K562 (cell line): Measurements from ENCODE around the gene LAMTOR4. TPM values are rescaled to one million over a fixed set of nuclear protein-coding genes. Genes with fewer than 3 reads are reported as not detected.

Source experiments
- ATF2 ChIP-seq: sonication (generic); formaldehyde crosslinking; IDR thresholded peaks from 2 replicates; pipeline ENCODE4 v1.8.1; 2022; ENCODE audit warnings: missing genetic modification reagents
- BMI1 ChIP-seq: fragments of 150-350 bp; IDR thresholded peaks from 2 replicates; pipeline ENCODE4 v1.6.1; 2014; ENCODE audit warnings: low read length
- CCNT2 ChIP-seq: IDR thresholded peaks from 2 replicates; pipeline ENCODE4 v1.6.1; 2011; ENCODE audit warnings: borderline replicate concordance, low read depth, mild to moderate bottlenecking, moderate library complexity, mixed read lengths, low read length; ENCODE audit not compliant: insufficient read length; ENCODE audit errors: extremely low read depth
- FIP1L1 ChIP-seq: fragments of 200-400 bp; formaldehyde crosslinking; IDR thresholded peaks from 2 replicates; pipeline ENCODE4 v1.6.1; 2018; ENCODE audit warnings: mild to moderate bottlenecking, low read depth, low read length; ENCODE audit not compliant: poor library complexity, severe bottlenecking
- IFI16 ChIP-seq: fragments of 250-450 bp; sonication (Bioruptor Pico); IDR thresholded peaks from 2 replicates; pipeline ENCODE4 v2.1.2; 2022; ENCODE audit warnings: mild to moderate bottlenecking, inconsistent platforms
- KAT7 ChIP-seq: sonication (generic); formaldehyde crosslinking; IDR thresholded peaks from 2 replicates; pipeline ENCODE4 v1.8.0; 2022; ENCODE audit warnings: missing genetic modification reagents, mild to moderate bottlenecking, borderline replicate concordance
- NEUROD1 ChIP-seq: fragments of 150-350 bp; IDR thresholded peaks from 2 replicates; pipeline ENCODE4 v1.6.1; 2014; ENCODE audit warnings: borderline replicate concordance, low read length, low read depth; ENCODE audit not compliant: partially characterized antibody
- PTRF ChIP-seq: fragments of 450-650 bp; IDR thresholded peaks from 2 replicates; pipeline ENCODE4 v1.6.1; 2016; ENCODE audit warnings: mild to moderate bottlenecking, missing genetic modification characterization, missing compliant biosample characterization
- RBM15 ChIP-seq: fragments of 200-400 bp; formaldehyde crosslinking; IDR thresholded peaks from 2 replicates; pipeline ENCODE4 v1.6.1; 2018; ENCODE audit warnings: mild to moderate bottlenecking, low read length, moderate library complexity; ENCODE audit not compliant: insufficient read depth
- SRSF1 ChIP-seq: fragments of 200-400 bp; formaldehyde crosslinking; IDR thresholded peaks from 2 replicates; pipeline ENCODE4 v1.6.1; 2017; ENCODE audit warnings: mild to moderate bottlenecking, low read depth, low read length, moderate library complexity
- TBP ChIP-seq: optimal IDR thresholded peaks from 2 replicates; pipeline ENCODE3; 2011; ENCODE audit warnings: low read depth, low read length, improper control_type of control experiment
- ZNF12 ChIP-seq: sonication (generic); formaldehyde crosslinking; IDR thresholded peaks from 2 replicates; pipeline ENCODE4 v1.4.0; 2020; ENCODE audit warnings: mild to moderate bottlenecking, missing genetic modification reagents
- ZNF217 ChIP-seq: sonication (generic); formaldehyde crosslinking; IDR thresholded peaks from 2 replicates; pipeline ENCODE4 v1.8.0; 2022; ENCODE audit warnings: mild to moderate bottlenecking, missing genetic modification reagents
- ZNF699 ChIP-seq: fragments of 250-450 bp; sonication (Bioruptor Pico); IDR thresholded peaks from 2 replicates; pipeline ENCODE4 v1.8.0; 2021; ENCODE audit warnings: mild to moderate bottlenecking, moderate library complexity; ENCODE audit not compliant: insufficient replicate concordance
- ZZZ3 ChIP-seq: fragments of 450-650 bp; IDR thresholded peaks from 2 replicates; pipeline ENCODE4 v1.6.1; 2016; ENCODE audit warnings: antibody characterized with exemption, mild to moderate bottlenecking, moderate library complexity
- polyA plus RNA-seq, 8 experiments: library from polyadenylated mRNA; depleted of rRNA in 4 of 8; stranded (reverse) in 5 of 8; unstranded in 3 of 8; fragments of >200 nt; fragmentation: Nextera tagmentation in 2 of 8; fragmentation: Illumina TruSeq in 1 of 8; extraction: Ambion mirVana in 2 of 8; extraction: Trizol in 1 of 8; gene quantifications; 2 replicates each; pipeline versions ENCODE4 v1.2.1 to v1.2.3, GENCODE V29; 2011 to 2014; ENCODE audit warnings: inconsistent platforms in 1 of 8, missing spikeins in 1 of 8
- total RNA-seq, 7 experiments: library from RNA; depleted of rRNA in 6 of 7; stranded (reverse); fragments of >200 nt in 6 of 7; fragmentation: Illumina TruSeq in 2 of 7; extraction: Trizol in 2 of 7; gene quantifications; 2 replicates each; pipeline versions ENCODE4 v1.2.1 to v1.2.3, GENCODE V29; 2011 to 2021; ENCODE audit warnings: low replicate concordance in 1 of 7
- TF ChIP-seq, protein P1 (sequence below): fragments of 450-650 bp; IDR thresholded peaks from 2 replicates; pipeline ENCODE4 v1.6.1; 2017; ENCODE audit warnings: antibody characterized with exemption, mild to moderate bottlenecking
- TF ChIP-seq, protein P2 (sequence below), 3 experiments: IDR thresholded peaks in 2 of 3; conservative IDR thresholded peaks in 1 of 3; 2 replicates each; pipeline ENCODE4 v1.5.1; 2011 to 2012; ENCODE audit warnings: low read length in 3 of 3, mild to moderate bottlenecking in 3 of 3, control low read depth in 2 of 3, improper control_type of control experiment in 1 of 3, inconsistent platforms in 1 of 3, low read depth in 1 of 3, mixed read lengths in 1 of 3, moderate library complexity in 1 of 3; ENCODE audit not compliant: insufficient read depth in 2 of 3
- TF ChIP-seq, protein P3 (sequence below): sonication (generic); formaldehyde crosslinking; IDR thresholded peaks from 2 replicates; pipeline ENCODE4 v1.8.1; 2023; ENCODE audit warnings: mild to moderate bottlenecking, missing genetic modification reagents, moderate library complexity
- TF ChIP-seq, protein P4 (sequence below): fragments of 450-650 bp; formaldehyde crosslinking; IDR thresholded peaks from 2 replicates; pipeline ENCODE4 v1.4.0; 2020; ENCODE audit warnings: mild to moderate bottlenecking

Gene LAMTOR4
- total and polyA plus RNA-seq, 9 of the 15 experiments (the other 6 are each of a cell fraction or from before 2014, with no cell fraction given) = 79.6 to 314 (median 195) TPM

GRCh38 chr7:100167912-100168323, 19.2 kb downstream of the LAMTOR4 start (continued):
- TF ChIP-seq, protein P1, sequence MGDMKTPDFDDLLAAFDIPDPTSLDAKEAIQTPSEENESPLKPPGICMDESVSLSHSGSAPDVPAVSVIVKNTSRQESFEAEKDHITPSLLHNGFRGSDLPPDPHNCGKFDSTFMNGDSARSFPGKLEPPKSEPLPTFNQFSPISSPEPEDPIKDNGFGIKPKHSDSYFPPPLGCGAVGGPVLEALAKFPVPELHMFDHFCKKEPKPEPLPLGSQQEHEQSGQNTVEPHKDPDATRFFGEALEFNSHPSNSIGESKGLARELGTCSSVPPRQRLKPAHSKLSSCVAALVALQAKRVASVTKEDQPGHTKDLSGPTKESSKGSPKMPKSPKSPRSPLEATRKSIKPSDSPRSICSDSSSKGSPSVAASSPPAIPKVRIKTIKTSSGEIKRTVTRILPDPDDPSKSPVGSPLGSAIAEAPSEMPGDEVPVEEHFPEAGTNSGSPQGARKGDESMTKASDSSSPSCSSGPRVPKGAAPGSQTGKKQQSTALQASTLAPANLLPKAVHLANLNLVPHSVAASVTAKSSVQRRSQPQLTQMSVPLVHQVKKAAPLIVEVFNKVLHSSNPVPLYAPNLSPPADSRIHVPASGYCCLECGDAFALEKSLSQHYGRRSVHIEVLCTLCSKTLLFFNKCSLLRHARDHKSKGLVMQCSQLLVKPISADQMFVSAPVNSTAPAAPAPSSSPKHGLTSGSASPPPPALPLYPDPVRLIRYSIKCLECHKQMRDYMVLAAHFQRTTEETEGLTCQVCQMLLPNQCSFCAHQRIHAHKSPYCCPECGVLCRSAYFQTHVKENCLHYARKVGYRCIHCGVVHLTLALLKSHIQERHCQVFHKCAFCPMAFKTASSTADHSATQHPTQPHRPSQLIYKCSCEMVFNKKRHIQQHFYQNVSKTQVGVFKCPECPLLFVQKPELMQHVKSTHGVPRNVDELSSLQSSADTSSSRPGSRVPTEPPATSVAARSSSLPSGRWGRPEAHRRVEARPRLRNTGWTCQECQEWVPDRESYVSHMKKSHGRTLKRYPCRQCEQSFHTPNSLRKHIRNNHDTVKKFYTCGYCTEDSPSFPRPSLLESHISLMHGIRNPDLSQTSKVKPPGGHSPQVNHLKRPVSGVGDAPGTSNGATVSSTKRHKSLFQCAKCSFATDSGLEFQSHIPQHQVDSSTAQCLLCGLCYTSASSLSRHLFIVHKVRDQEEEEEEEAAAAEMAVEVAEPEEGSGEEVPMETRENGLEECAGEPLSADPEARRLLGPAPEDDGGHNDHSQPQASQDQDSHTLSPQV = no peak
- TF ChIP-seq, protein P2, sequence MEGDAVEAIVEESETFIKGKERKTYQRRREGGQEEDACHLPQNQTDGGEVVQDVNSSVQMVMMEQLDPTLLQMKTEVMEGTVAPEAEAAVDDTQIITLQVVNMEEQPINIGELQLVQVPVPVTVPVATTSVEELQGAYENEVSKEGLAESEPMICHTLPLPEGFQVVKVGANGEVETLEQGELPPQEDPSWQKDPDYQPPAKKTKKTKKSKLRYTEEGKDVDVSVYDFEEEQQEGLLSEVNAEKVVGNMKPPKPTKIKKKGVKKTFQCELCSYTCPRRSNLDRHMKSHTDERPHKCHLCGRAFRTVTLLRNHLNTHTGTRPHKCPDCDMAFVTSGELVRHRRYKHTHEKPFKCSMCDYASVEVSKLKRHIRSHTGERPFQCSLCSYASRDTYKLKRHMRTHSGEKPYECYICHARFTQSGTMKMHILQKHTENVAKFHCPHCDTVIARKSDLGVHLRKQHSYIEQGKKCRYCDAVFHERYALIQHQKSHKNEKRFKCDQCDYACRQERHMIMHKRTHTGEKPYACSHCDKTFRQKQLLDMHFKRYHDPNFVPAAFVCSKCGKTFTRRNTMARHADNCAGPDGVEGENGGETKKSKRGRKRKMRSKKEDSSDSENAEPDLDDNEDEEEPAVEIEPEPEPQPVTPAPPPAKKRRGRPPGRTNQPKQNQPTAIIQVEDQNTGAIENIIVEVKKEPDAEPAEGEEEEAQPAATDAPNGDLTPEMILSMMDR (IDR thresholded peaks at IDR 0.05 in 2 of 3, conservative IDR thresholded peaks at IDR 0.05 in 1 of 3; ENCODE audit: insufficient read depth in 2 of 3, low read depth in 1 of 3, low read length in 3 of 3) = peak in 1 of 3 experiments; percentile 6; a peak in 1 of 6 replicates
- TF ChIP-seq CCNT2 (peak; percentile 49), KAT7 (no peak), SRSF1 (no peak), ZNF217 (CRISPR knock-in tag) (no peak), ATF2 (CRISPR knock-in tag) (no peak), PTRF (tag) (no peak), ZZZ3 (no peak), FIP1L1 (no peak), RBM15 (no peak), ZNF12 (CRISPR knock-in tag) (no peak), BMI1 (no peak), IFI16 (CRISPR knock-in tag) (no peak), ZNF699 (no peak), NEUROD1 (peak; percentile 52), TBP (no peak)
- TF ChIP-seq, protein P3, sequence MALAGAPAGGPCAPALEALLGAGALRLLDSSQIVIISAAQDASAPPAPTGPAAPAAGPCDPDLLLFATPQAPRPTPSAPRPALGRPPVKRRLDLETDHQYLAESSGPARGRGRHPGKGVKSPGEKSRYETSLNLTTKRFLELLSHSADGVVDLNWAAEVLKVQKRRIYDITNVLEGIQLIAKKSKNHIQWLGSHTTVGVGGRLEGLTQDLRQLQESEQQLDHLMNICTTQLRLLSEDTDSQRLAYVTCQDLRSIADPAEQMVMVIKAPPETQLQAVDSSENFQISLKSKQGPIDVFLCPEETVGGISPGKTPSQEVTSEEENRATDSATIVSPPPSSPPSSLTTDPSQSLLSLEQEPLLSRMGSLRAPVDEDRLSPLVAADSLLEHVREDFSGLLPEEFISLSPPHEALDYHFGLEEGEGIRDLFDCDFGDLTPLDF (CRISPR knock-in tag) = no peak
- TF ChIP-seq, protein P4, sequence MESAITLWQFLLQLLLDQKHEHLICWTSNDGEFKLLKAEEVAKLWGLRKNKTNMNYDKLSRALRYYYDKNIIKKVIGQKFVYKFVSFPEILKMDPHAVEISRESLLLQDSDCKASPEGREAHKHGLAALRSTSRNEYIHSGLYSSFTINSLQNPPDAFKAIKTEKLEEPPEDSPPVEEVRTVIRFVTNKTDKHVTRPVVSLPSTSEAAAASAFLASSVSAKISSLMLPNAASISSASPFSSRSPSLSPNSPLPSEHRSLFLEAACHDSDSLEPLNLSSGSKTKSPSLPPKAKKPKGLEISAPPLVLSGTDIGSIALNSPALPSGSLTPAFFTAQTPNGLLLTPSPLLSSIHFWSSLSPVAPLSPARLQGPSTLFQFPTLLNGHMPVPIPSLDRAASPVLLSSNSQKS (CRISPR knock-in tag) = no peak
